ENCODE data around the gene NTSR2.

The NTSR2 gene

GRCh38 chr2:11628675-11629074 is 41.3 kb downstream of the NTSR2 start:
- DNase-seq (ENCODE audit: low spot score), result no peak

GRCh38 chr2:11625671-11626070 is 44.3 kb downstream of the NTSR2 start:
- no peak for DNase-seq (ENCODE audit: low spot score)

- no peak for DNase-seq (ENCODE audit: low spot score)
These were observed 45.1 kb downstream of the NTSR2 start for GRCh38 chr2:11624893-11625292.

GRCh38 chr2:11622611-11623010 is 47.4 kb downstream of the NTSR2 start:
- no peak for DNase-seq (ENCODE audit: low spot score)

- DNase-seq (ENCODE audit: low spot score), result no peak
These were observed 48.6 kb downstream of the NTSR2 start for GRCh38 chr2:11621410-11621809.

- DNase-seq (ENCODE audit: low spot score), result no peak
These were observed 51.3 kb downstream of the NTSR2 start for GRCh38 chr2:11618708-11619062.

- DNase-seq (ENCODE audit: low spot score), result no peak
These were observed 51.8 kb downstream of the NTSR2 start for GRCh38 chr2:11617984-11618707.

GRCh38 chr2:11617527-11617926 is 52.5 kb downstream of the NTSR2 start:
- no peak for DNase-seq (ENCODE audit: low spot score)

- DNase-seq (ENCODE audit: low spot score), result no peak
These were observed 53.1 kb downstream of the NTSR2 start for GRCh38 chr2:11616851-11617415.

- DNase-seq (ENCODE audit: low spot score), result no peak
These were observed 53.8 kb downstream of the NTSR2 start for GRCh38 chr2:11616097-11616687.

- DNase-seq (ENCODE audit: low spot score), result no peak
These were observed 54.8 kb downstream of the NTSR2 start for GRCh38 chr2:11615209-11615608.

GRCh38 chr2:11613297-11613696 is 56.7 kb downstream of the NTSR2 start:
- no peak for DNase-seq (ENCODE audit: low spot score)

- no peak for DNase-seq (ENCODE audit: low spot score)
These were observed 57.3 kb downstream of the NTSR2 start for GRCh38 chr2:11612553-11613215.

GRCh38 chr2:11611251-11611650 is 58.7 kb downstream of the NTSR2 start:
- DNase-seq (ENCODE audit: low spot score), result no peak

GRCh38 chr2:11610624-11611242 is 59.3 kb downstream of the NTSR2 start:
- no peak for DNase-seq (ENCODE audit: low spot score)
